ENCODE measurements around the gene NEAT1. TPM values are rescaled to one million over a fixed set of nuclear protein-coding genes. Genes with fewer than 3 reads are reported as not detected.
A peak's percentile ranks its signal among the peaks of the same experiment; 100 is the strongest.

NEAT1 gene
- total RNA-seq, 1 donor from 2014 or later, result 269 TPM

DNA sequence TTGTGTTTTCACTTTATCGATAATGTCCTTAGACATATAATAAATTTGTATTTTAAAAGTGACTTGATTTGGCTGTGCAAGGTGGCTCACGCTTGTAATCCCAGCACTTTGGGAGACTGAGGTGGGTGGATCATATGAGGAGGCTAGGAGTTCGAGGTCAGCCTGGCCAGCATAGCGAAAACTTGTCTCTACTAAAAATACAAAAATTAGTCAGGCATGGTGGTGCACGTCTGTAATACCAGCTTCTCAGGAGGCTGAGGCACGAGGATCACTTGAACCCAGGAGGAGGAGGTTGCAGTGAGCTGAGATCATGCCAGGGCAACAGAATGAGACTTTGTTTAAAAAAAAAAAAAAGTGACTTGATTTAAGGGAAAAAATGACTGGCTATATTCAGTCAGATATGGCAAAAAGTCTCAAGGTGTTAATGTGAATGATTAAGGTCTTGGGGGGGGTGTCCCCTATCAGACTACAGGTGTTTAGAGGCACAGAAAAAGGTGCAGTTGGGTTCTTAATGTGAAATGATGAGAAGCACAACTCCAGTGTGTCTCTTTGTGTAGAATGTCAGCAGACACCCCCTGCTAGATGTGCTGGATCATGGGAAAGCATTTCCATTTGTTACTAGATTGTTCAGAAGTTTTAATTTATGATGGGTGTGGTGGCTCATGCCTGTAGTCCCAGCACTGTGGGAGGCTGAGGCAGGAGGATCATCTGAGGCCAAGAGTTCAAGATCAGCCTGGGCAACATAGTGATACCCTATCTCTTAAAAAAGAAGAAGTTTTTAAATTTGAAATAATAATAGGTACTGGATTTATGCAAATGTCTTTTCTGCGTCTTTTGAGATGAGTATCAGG lies 17.0 kb downstream of the NEAT1 start:
- DNase-seq (ENCODE audit: low spot score in 2 of 2, unreplicated experiment in 2 of 2), result no peak
- TF ChIP-seq, protein P1, sequence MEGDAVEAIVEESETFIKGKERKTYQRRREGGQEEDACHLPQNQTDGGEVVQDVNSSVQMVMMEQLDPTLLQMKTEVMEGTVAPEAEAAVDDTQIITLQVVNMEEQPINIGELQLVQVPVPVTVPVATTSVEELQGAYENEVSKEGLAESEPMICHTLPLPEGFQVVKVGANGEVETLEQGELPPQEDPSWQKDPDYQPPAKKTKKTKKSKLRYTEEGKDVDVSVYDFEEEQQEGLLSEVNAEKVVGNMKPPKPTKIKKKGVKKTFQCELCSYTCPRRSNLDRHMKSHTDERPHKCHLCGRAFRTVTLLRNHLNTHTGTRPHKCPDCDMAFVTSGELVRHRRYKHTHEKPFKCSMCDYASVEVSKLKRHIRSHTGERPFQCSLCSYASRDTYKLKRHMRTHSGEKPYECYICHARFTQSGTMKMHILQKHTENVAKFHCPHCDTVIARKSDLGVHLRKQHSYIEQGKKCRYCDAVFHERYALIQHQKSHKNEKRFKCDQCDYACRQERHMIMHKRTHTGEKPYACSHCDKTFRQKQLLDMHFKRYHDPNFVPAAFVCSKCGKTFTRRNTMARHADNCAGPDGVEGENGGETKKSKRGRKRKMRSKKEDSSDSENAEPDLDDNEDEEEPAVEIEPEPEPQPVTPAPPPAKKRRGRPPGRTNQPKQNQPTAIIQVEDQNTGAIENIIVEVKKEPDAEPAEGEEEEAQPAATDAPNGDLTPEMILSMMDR (IDR thresholded peaks at IDR 0.05; ENCODE audit: unreplicated experiment), result no peak
- Mint-ChIP-seq H3K4me1 (peaks cover 24% of the 10 kb centered on the region), H3K36me3 (peaks cover 39% of the 10 kb centered on the region), H3K27me3 (ENCODE audit: low read depth) (no peaks in the 10 kb centered on the region), H3K27ac (no peak overlapping the region), H3K4me3 (no peak overlapping the region), H3K9me3 (no peaks in the 10 kb centered on the region)

DNA sequence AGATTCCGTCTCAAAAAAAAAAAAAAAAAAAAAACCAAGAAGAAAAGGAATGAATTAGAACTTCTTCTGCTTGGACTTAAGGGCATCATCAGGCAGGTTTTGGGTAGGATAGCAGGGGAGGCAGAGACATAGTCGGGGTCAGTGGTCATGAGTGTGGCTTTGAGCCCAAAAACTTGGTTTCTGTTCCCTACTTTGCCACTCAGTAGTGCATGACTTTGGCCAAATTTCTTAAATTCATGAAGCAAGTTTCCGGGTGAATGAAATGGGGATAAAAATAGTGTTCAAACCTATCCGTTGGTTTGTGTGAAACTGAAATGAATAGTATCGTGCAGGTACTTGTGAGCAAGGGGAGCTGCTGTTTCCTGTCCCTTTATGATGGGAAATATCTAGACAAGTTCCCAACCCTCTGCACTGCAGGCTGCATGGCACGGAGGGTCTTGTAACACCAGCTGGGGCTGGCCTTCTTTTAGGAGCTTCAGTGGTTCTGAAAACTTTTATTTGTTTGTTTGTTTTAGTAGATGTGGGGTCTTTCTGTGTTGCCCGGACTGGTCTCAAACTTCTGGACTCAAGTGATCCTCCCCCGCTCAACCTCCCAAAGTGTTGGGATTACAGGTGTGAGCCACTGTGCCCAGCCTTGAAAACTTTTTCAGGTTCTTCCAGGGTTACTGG lies 18.4 kb downstream of the NEAT1 start:
- Mint-ChIP-seq H3K4me3 (no peak overlapping the region), H3K36me3 (peaks cover 33% of the 10 kb centered on the region), H3K27me3 (ENCODE audit: low read depth) (no peaks in the 10 kb centered on the region), H3K4me1 (peaks cover 24% of the 10 kb centered on the region), H3K9me3 (no peaks in the 10 kb centered on the region), H3K27ac (peak overlapping the region; percentile 72)
- TF ChIP-seq, protein P1 (IDR thresholded peaks at IDR 0.05; ENCODE audit: unreplicated experiment), result no peak
- no peak for DNase-seq (ENCODE audit: low spot score in 2 of 2, unreplicated experiment in 2 of 2)

DNA sequence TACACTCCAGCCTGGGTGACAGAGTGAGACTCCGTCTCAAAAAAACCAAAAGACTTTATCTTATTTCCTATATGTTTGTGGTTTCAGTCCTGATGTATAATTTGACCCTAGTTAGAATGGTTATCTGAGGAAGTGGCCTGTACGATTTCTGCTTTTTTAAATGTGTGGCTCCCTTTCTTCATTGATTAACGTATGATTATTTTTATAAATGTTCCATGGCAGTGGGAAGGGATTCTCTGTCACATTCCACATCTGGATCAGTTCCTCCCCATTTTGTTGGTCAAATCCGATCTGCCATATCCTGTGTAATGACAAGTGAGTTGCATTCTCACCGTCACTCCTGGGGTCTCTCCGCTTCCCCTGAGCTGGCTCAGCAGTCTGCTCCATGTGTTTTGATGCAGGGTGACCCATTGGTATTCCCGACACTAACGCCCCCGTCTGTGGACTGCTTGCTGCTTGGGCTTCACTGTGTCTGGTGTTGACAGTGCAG lies 20.3 kb downstream of the NEAT1 start:
- H3K4me3 Mint-ChIP-seq, result no peak overlapping the region
- H3K27ac Mint-ChIP-seq, result peak overlapping the region; percentile 74
- TF ChIP-seq, protein P1 (IDR thresholded peaks at IDR 0.05; ENCODE audit: unreplicated experiment), result no peak
- peaks cover 27% of the 10 kb centered on the region for H3K36me3 Mint-ChIP-seq
- H3K9me3 Mint-ChIP-seq, result no peaks in the 10 kb centered on the region
- no peaks in the 10 kb centered on the region for H3K27me3 Mint-ChIP-seq (ENCODE audit: low read depth)
- DNase-seq (ENCODE audit: low spot score in 2 of 2, unreplicated experiment in 2 of 2), result no peak
- H3K4me1 Mint-ChIP-seq, result peaks cover 24% of the 10 kb centered on the region

DNA sequence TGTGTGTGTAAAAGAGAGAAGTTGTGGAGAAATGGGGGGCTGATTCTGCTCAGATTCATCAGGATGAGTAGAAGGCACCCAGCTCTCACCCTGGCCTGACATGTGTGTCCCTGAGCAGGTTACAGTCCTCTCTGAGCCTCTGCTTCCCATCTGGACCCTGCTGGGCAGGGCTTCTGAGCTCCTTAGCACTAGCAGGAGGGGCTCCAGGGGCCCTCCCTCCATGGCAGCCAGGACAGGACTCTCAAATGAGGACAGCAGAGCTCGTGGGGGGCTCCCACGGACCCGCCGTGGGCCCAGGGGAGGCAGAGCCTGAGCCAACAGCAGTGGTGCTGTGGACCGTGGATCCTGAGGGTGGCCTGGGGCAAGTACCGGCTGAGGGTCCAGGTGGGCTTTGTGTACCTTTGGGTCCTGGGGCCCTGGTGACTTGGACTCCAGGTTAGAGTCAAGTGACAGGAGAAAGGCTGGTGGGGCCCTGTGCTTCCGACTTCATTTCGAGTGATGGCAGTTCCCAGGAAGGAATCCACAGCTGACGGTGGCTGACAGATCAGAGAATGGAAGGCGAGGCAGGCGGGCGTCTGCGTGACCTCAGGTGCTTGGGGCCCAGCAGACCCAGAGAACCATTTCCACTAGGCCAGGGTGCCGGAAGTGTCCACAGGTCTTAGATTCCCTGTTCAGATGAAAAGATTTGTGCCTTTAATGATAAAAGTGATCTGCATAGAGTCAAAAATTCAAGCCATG lies 21.9 kb downstream of the NEAT1 start:
- peak overlapping the region; percentile 44 for H3K27ac Mint-ChIP-seq
- peaks cover 21% of the 10 kb centered on the region for H3K36me3 Mint-ChIP-seq
- no peaks in the 10 kb centered on the region for H3K27me3 Mint-ChIP-seq (ENCODE audit: low read depth)
- no peak overlapping the region for H3K4me3 Mint-ChIP-seq
- no peak for DNase-seq (ENCODE audit: low spot score in 2 of 2, unreplicated experiment in 2 of 2)
- peaks cover 24% of the 10 kb centered on the region for H3K4me1 Mint-ChIP-seq
- peaks cover 3% of the 10 kb centered on the region for H3K9me3 Mint-ChIP-seq
- TF ChIP-seq, protein P1 (IDR thresholded peaks at IDR 0.05; ENCODE audit: unreplicated experiment), result no peak

DNA sequence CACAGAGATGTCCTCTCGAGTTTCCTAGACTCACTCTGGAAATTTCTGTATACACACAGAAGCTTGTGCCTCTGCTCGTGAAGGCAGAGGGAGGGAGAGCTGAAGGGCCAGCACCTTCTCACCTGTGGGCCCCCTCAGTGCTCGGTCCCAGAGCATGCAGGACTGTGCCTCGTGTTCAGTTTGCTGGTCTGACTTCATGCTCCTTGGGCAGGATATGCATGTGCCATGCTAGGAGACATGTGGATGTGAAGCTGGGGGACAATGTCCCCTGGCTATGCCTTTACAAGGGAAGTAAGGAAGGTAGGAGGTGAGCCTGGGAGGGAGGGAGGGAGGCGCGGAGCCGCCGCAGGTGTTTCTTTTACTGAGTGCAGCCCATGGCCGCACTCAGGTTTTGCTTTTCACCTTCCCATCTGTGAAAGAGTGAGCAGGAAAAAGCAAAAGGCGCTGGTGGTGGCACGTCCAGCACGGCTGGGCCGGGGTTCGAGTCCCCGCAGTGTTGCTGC lies 22.6 kb downstream of the NEAT1 start:
- Mint-ChIP-seq H3K4me1 (peaks cover 24% of the 10 kb centered on the region), H3K9me3 (peaks cover 3% of the 10 kb centered on the region), H3K4me3 (no peak overlapping the region), H3K36me3 (peaks cover 22% of the 10 kb centered on the region), H3K27me3 (ENCODE audit: low read depth) (no peaks in the 10 kb centered on the region), H3K27ac (peak overlapping the region; percentile 44)
- DNase-seq (ENCODE audit: low spot score in 2 of 2, unreplicated experiment in 2 of 2), result no peak
- TF ChIP-seq, protein P1 (IDR thresholded peaks at IDR 0.05; ENCODE audit: unreplicated experiment), result no peak
